AG04450 (cell line): ENCODE measurements around the gene IFT27. TPM values are rescaled to one million over a fixed set of nuclear protein-coding genes. Genes with fewer than 3 reads are reported as not detected.

ENCODE experiments used
- CTCF ChIA-PET: fragments of 300-600, 350-600 bp; formaldehyde crosslinking; extraction: SDS; loops from one replicate; lab custom pipeline; 2022; ENCODE audit warnings: antibody characterized with exemption, inconsistent platforms; lab: Charles Lee
- POLR2A ChIA-PET: fragments of 350-600 bp; formaldehyde crosslinking; extraction: SDS; loops from one replicate; lab custom pipeline; 2021; ENCODE audit warnings: antibody characterized with exemption, inconsistent platforms; lab: Yijun Ruan, JAX
- DNase-seq: peaks from one replicate; pipeline ENCODE4 v3.0.0-alpha.2; 2011; ENCODE audit warnings: low read depth, low spot score
- H3K27ac ChIP-seq: one replicate; pipeline ENCODE4 v1.5.1; 2012; ENCODE audit warnings: low read depth, low read length, control low read depth
- H3K27me3 ChIP-seq: one replicate; pipeline ENCODE4 v1.6.0; 2012; ENCODE audit warnings: low read length; ENCODE audit not compliant: control insufficient read depth, insufficient read depth
- H3K4me3 ChIP-seq: 2 replicates; pipeline ENCODE4 v1.5.1; 2011; ENCODE audit warnings: mild to moderate bottlenecking, low read depth, low read length, control low read depth
- H3K9me3 ChIP-seq: 2 replicates; pipeline ENCODE4 v1.5.1; 2012; ENCODE audit warnings: low read length; ENCODE audit not compliant: control insufficient read depth, insufficient read depth
- CTCF ChIP-seq: IDR thresholded peaks from 2 replicates; pipeline ENCODE4 v1.5.1; 2011; ENCODE audit warnings: low read depth, low read length, control low read depth, inconsistent platforms
- polyA plus RNA-seq: library from polyadenylated mRNA; depleted of rRNA; stranded (reverse); fragments of >200 nt; gene quantifications from 2 replicates; pipeline ENCODE4 v1.2.3, GENCODE V29; 2011

Gene IFT27
- polyA plus RNA-seq, 1 experiment: 25.5 TPM

DNA sequence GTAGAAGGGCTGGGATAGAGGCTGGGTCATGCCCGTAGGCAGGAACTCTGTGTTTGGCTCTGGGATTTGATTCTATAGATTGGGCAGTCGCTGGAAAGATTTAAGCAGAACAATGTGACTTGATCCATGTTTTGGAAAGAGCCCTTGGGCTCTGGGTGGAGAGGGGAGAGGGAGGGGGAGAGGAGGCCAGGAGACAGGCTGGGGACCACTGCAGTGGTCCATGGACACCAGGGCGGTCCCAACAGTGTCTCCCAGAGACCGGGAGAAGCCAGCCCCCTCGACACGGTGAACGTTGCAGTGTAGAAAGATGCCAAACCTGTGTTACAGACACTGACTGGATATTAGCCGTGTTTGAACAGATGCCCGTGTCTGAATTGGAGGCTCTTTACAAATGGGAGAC, 21.5 kb upstream of the IFT27 start:
- CTCF ChIA-PET: no interaction called here

DNA sequence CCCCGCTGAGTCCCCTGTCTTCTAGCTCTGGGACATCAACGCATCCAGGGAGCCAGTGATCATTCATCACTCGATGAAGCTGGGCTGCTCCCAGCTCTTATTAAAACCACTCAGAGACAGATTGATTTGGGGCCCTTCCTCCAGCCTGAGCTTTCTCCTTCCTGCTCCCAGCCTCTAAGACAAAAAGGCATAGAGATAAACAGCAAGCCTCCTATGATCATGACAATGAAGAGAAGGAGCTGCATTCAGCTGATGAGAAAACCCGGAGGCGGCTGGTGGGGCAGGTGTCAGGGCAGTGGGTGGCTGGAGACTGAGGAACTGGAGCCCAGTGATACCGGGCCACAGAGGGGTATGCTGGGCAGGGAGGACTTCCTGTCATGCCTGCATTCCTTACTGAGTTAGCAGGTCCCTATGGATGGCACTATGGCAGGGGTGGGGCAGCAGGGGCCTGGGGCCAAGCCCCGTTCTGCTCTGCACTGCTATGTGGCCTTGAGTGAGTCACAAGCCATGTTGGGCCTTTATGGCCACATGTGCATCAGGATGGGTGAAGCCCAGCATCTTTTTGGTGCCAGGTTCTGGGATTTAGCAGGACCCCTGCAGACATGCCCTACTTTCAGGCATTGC, 20.7 kb upstream of the IFT27 start:
- no peak for DNase-seq
- no peak for TF ChIP-seq CTCF
- Histone ChIP-seq H3K4me3 (no peak overlapping the region), H3K27ac (no peak overlapping the region), H3K9me3 (no peaks in the 10 kb centered on the region; the same call in 1 of the 2 replicates), H3K27me3 (peaks cover 46% of the 10 kb centered on the region)
- POLR2A ChIA-PET: no interaction called here
- CTCF ChIA-PET: interaction anchor here (1.1 kb wide), 1 partner anchor 60 kb away, joined by 8 read pairs; no protein-coding TSS in a partner anchor

More for the DNA sequence above, 21.5 kb upstream of the IFT27 start:
- no peak for DNase-seq
- H3K4me3 ChIP-seq: no peak overlapping the region
- no peaks in the 10 kb centered on the region; the same call in 1 of the 2 replicates for H3K9me3 ChIP-seq
- no peak overlapping the region for H3K27ac ChIP-seq
- TF ChIP-seq CTCF: no peak
- POLR2A ChIA-PET: no interaction called here
- peaks cover 48% of the 10 kb centered on the region for H3K27me3 ChIP-seq

DNA sequence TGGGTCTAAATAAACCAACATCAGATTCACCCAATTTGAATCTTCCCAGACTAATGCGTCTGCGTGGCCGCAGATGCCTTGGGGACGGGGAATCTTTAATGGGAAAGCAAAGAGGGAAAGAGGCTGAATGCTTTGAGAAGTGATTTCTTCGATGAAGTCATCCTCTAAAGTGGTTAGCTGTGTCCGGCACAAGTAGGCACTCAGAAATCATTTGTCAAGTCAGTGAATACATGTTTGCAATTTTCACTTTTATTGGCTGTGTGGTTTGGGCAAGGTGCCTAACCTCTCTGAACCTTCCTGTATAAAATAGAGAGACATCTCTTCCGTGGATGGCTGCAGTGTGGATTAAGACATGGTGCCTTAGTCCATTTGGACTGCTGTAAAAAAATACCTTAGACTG, 19.7 kb upstream of the IFT27 start:
- Histone ChIP-seq H3K4me3 (no peak overlapping the region), H3K27ac (no peak overlapping the region), H3K27me3 (peaks cover 53% of the 10 kb centered on the region), H3K9me3 (no peaks in the 10 kb centered on the region; the same call in 1 of the 2 replicates)
- DNase-seq: no peak
- POLR2A ChIA-PET: no interaction called here
- no peak for TF ChIP-seq CTCF
- CTCF ChIA-PET: no interaction called here

- Histone ChIP-seq H3K9me3 (no peaks in the 10 kb centered on the region), H3K4me3 (no peak overlapping the region), H3K27me3 (peaks cover 55% of the 10 kb centered on the region), H3K27ac (no peak overlapping the region)
- POLR2A ChIA-PET: no interaction called here
- CTCF ChIA-PET: no interaction called here
- DNase-seq: no peak
- TF ChIP-seq CTCF: no peak
Observed at GRCh38 chr22:36790648-36791047, 14.7 kb upstream of the IFT27 start.

DNA sequence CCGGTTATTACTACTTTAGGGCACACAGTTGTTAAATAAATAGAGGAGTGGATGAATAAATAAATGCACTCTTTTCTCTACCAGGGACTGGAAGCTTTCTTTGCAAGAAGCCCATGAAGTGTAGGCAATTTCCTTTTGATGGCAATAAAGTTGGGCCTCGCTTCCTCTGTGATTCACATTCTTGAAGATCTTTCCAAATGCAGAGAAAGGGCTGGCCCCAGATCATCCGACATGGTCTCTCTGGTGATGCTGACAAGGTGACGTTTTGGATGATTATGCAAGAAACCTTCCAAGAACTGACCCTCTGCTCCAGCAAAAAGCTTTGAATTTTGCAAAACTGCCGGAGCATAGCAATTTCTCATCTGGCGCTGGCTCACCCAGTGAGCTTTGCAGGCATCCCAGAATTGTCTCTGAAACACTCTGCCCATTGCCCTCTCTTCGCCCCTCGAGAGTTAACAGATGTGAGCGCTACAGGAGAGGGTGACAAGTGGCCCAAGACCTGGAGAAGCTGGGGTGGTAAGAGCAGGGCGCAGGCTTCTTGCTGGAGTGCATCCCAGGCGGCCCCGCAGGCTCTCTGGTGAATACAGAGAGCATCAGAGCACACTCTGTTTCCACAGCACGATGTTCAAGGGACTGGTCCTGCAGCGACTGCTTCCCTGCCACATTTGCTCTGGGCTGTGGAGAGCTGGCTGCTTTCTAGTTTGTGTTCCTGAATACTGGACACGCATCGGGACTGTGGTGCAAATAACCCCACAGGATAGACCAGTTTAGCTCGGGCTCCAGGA, 11.5 kb upstream of the IFT27 start:
- DNase-seq: no peak
- ChIA-PET CTCF (interaction anchor here (0.8 to 2.6 kb wide), 4 partner anchors 14 to 241 kb away, joined by 3 to 19 read pairs (median 4); no protein-coding TSS in a partner anchor), POLR2A (no interaction called here)
- Histone ChIP-seq H3K9me3 (no peaks in the 10 kb centered on the region), H3K27me3 (peaks cover 51% of the 10 kb centered on the region), H3K4me3 (no peak overlapping the region), H3K27ac (no peak overlapping the region)
- no peak for TF ChIP-seq CTCF
